Astrocyte (in vitro differentiated cells and primary cell): ENCODE results near the gene PTPRQ. TPM values are rescaled to one million over a fixed set of nuclear protein-coding genes. Genes with fewer than 3 reads are reported as not detected.

Experiments used
- DNase-seq: peaks from one replicate; pipeline ENCODE4 v3.0.0-alpha.2; 2010; ENCODE audit warnings: low read depth
- FAIRE-seq: peaks from 2 replicates; lab custom pipeline; 2011; peaks lifted over from hg19 to GRCh38; lab: Jason Lieb, UNC
- H2AFZ ChIP-seq: 2 replicates; pipeline ENCODE4 v1.6.0; 2012; ENCODE audit warnings: low read depth, low read length, inconsistent platforms
- H3K27ac ChIP-seq: 2 replicates; pipeline ENCODE4 v1.5.1; 2011; ENCODE audit warnings: low read depth, low read length, inconsistent platforms
- H3K27me3 ChIP-seq: 2 replicates; pipeline ENCODE4 v1.6.0; 2011; ENCODE audit warnings: low read length, inconsistent platforms; ENCODE audit not compliant: insufficient read depth
- H3K36me3 ChIP-seq: 2 replicates; pipeline ENCODE4 v1.5.1; 2011; ENCODE audit warnings: low read length, inconsistent platforms; ENCODE audit not compliant: insufficient read depth
- H3K4me1 ChIP-seq: 2 replicates; pipeline ENCODE4 v1.5.1; 2011; ENCODE audit warnings: low read length, inconsistent platforms; ENCODE audit not compliant: insufficient read depth
- H3K4me2 ChIP-seq: 2 replicates; pipeline ENCODE4 v1.6.0; 2012; ENCODE audit warnings: low read length, inconsistent platforms
- H3K4me3 ChIP-seq: 2 replicates; pipeline ENCODE4 v1.5.1; 2011; ENCODE audit warnings: low read depth, mild to moderate bottlenecking, low read length, inconsistent platforms; ENCODE audit not compliant: insufficient read depth
- H3K79me2 ChIP-seq: 2 replicates; pipeline ENCODE4 v1.6.0; 2012; ENCODE audit warnings: mild to moderate bottlenecking, low read length, inconsistent platforms; ENCODE audit not compliant: insufficient read depth
- H3K9ac ChIP-seq: 2 replicates; pipeline ENCODE4 v1.6.0; 2012; ENCODE audit warnings: mild to moderate bottlenecking, low read length, inconsistent platforms
- H3K9me3 ChIP-seq: 2 replicates; pipeline ENCODE4 v1.5.1; 2012; ENCODE audit warnings: low read depth, mild to moderate bottlenecking, low read length, inconsistent platforms; ENCODE audit not compliant: insufficient read depth
- H4K20me1 ChIP-seq: 2 replicates; pipeline ENCODE4 v1.6.0; 2012; ENCODE audit warnings: low read length, inconsistent platforms; ENCODE audit not compliant: insufficient read depth
- H3K27ac Mint-ChIP-seq: one replicate; pipeline ENCODE4 v1.8.0; 2021; ENCODE audit warnings: mild to moderate bottlenecking, mixed read lengths; ENCODE audit not compliant: unreplicated experiment
- H3K27me3 Mint-ChIP-seq: one replicate; pipeline ENCODE4 v1.8.0; 2021; ENCODE audit warnings: low read depth, mixed read lengths; ENCODE audit not compliant: unreplicated experiment
- H3K36me3 Mint-ChIP-seq: one replicate; pipeline ENCODE4 v1.8.0; 2021; ENCODE audit warnings: low read depth, mixed read lengths; ENCODE audit not compliant: unreplicated experiment
- H3K4me1 Mint-ChIP-seq: one replicate; pipeline ENCODE4 v1.8.0; 2021; ENCODE audit warnings: low read depth, mixed read lengths; ENCODE audit not compliant: unreplicated experiment
- H3K4me3 Mint-ChIP-seq: one replicate; pipeline ENCODE4 v1.8.0; 2021; ENCODE audit warnings: mild to moderate bottlenecking, moderate library complexity, mixed read lengths; ENCODE audit not compliant: unreplicated experiment
- H3K9me3 Mint-ChIP-seq: one replicate; pipeline ENCODE4 v1.8.0; 2021; ENCODE audit warnings: mild to moderate bottlenecking, mixed read lengths; ENCODE audit not compliant: unreplicated experiment
- CTCF ChIP-seq: IDR thresholded peaks from 2 replicates; pipeline ENCODE4 v1.5.1; 2011; ENCODE audit warnings: low read depth, mild to moderate bottlenecking, inconsistent platforms, low read length, moderate library complexity; ENCODE audit not compliant: insufficient read depth
- EZH2 ChIP-seq: IDR thresholded peaks from 2 replicates; pipeline ENCODE4 v1.6.1; 2012; ENCODE audit warnings: mild to moderate bottlenecking, low read length, inconsistent platforms; ENCODE audit not compliant: insufficient read depth
- total RNA-seq: library from RNA; stranded (reverse); gene quantifications from 2 replicates; pipeline ENCODE4 v1.2.1, GENCODE V29; 2021

The PTPRQ gene
- total RNA-seq, 1 donor from 2014 or later: 0.18 TPM

DNA sequence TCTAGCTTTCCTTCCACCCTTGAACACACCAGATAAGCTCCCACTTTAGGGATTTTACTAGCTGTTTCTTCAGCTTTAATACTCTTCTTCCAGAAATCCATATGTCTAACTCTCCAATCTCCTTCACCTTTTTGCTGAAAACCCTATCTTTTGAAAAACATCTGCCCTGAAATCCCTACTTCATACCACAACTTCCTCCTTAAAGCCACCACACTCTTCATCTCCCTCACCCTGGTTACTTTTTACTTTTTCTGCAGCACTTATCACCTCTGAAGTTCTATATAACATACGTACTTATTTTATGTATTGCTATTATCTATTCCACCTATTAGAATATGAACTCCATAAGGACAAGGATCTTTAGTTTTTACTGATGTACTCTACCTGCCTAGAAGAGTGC, 28.6 kb upstream of the PTPRQ start:
- Histone ChIP-seq H3K9ac (no peak overlapping the region), H2AFZ (no peak overlapping the region), H3K27ac (no peak overlapping the region), H4K20me1 (no peaks in the 10 kb centered on the region), H3K4me3 (no peak overlapping the region), H3K27me3 (no peaks in the 10 kb centered on the region), H3K79me2 (no peaks in the 10 kb centered on the region), H3K4me1 (no peaks in the 10 kb centered on the region), H3K9me3 (no peaks in the 10 kb centered on the region), H3K36me3 (no peaks in the 10 kb centered on the region), H3K4me2 (no peak overlapping the region)
- Mint-ChIP-seq H3K9me3 (no peaks in the 10 kb centered on the region), H3K4me3 (no peak overlapping the region), H3K27me3 (peaks cover 3% of the 10 kb centered on the region), H3K36me3 (no peaks in the 10 kb centered on the region), H3K27ac (no peak overlapping the region), H3K4me1 (peaks cover 1% of the 10 kb centered on the region)
- DNase-seq (no peak), FAIRE-seq (no peak)
- TF ChIP-seq EZH2: no peak
- TF ChIP-seq CTCF: no peak

DNA sequence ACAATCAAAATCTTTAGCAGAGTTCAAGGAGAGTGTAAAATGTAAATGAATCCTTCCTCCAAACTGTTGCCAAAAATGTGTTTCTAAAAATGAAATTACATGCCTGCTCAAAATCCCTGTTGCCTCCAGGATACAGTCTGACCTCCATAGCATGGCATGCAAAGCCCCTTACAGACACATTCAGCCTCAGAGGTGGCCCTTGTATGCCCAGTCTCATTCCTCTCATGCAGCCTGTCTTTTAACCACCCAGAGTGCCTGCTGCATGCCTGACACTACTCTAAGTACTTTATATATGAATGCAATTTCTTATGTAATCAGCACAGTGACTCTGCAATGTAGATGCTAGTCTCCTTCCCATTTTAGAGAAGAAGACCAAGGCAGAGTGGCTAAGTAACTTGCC, 24.4 kb upstream of the PTPRQ start:
- H3K36me3 Mint-ChIP-seq: no peaks in the 10 kb centered on the region
- Histone ChIP-seq H3K9ac (no peak overlapping the region), H3K79me2 (no peaks in the 10 kb centered on the region), H3K9me3 (no peaks in the 10 kb centered on the region), H3K27me3 (no peaks in the 10 kb centered on the region), H2AFZ (no peak overlapping the region), H3K4me3 (no peak overlapping the region), H3K36me3 (no peaks in the 10 kb centered on the region), H3K4me1 (no peaks in the 10 kb centered on the region), H4K20me1 (no peaks in the 10 kb centered on the region), H3K27ac (no peak overlapping the region), H3K4me2 (no peak overlapping the region)
- peaks cover 1% of the 10 kb centered on the region for H3K4me1 Mint-ChIP-seq
- TF ChIP-seq CTCF (no peak), EZH2 (no peak)
- no peak overlapping the region for H3K27ac Mint-ChIP-seq
- H3K27me3 Mint-ChIP-seq: peaks cover 3% of the 10 kb centered on the region
- no peak for FAIRE-seq
- H3K9me3 Mint-ChIP-seq: no peaks in the 10 kb centered on the region
- peak; percentile 14 for DNase-seq
- no peak overlapping the region for H3K4me3 Mint-ChIP-seq

GRCh38 chr12:80420075-80420474, 24.0 kb upstream of the PTPRQ start:
- no peak overlapping the region for H3K27ac Mint-ChIP-seq
- Histone ChIP-seq H3K4me1 (no peaks in the 10 kb centered on the region), H3K27me3 (no peaks in the 10 kb centered on the region), H4K20me1 (no peaks in the 10 kb centered on the region), H3K27ac (no peak overlapping the region), H3K9ac (no peak overlapping the region), H3K9me3 (no peaks in the 10 kb centered on the region), H3K36me3 (no peaks in the 10 kb centered on the region), H3K79me2 (no peaks in the 10 kb centered on the region), H3K4me2 (no peak overlapping the region), H3K4me3 (no peak overlapping the region), H2AFZ (no peak overlapping the region)
- TF ChIP-seq CTCF: no peak
- no peak for TF ChIP-seq EZH2
- peaks cover 1% of the 10 kb centered on the region for H3K4me1 Mint-ChIP-seq
- H3K27me3 Mint-ChIP-seq: peaks cover under 1% of the 10 kb centered on the region
- H3K4me3 Mint-ChIP-seq: no peak overlapping the region
- no peak for FAIRE-seq
- no peak for DNase-seq
- H3K9me3 Mint-ChIP-seq: no peaks in the 10 kb centered on the region
- H3K36me3 Mint-ChIP-seq: no peaks in the 10 kb centered on the region
